ENCODE data around the gene UGT2B11. TPM values are rescaled to one million over a fixed set of nuclear protein-coding genes. Genes with fewer than 3 reads are reported as not detected.
"Not testable (repeated sequence)": the region's sequence is repeated elsewhere in the genome, so short reads cannot be mapped to it uniquely, and the experiment has no call there.

The UGT2B11 gene
- 1 to 10 TPM in 1 of 4 donors, under 1 TPM in 1, not detected in 2; 0.47 to 3.4 TPM for total RNA-seq

DNA sequence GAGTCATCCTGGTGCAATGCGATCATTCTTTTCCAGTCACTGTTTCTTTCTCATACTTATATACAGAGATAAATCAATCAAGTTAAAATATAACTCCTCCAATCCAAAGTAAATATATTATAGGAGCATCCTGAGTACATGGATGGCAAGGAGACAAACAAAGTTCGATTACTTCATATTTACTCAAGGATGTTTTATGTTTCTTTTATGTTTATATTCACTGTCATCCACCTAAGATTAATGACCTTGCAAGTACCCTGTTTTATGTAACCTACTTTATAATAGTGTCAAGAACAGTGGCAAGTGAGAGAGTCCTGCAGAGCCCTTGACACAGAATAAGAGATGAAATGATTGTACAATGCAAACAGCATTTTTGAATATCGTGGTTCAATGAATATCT is at the start of gene UGT2B11:
Gene UGT2B11 (minus strand): TSS at position 33 of the 400 bp plus-strand sequence. CDS start 26 bp downstream, at position 7.
- no peak for DNase-seq (ENCODE audit: low spot score in 2 of 2)
- 72 to 74% methylated on average over 3 of the region's 3 CpGs for WGBS, 2 donors
- no peak for TF ChIP-seq POLR2A (IDR thresholded peaks at IDR 0.05)
- no peak within 1 kb of the TSS for H3K4me3 ChIP-seq (ENCODE audit: low read depth, poor library complexity, severe bottlenecking)
- intact Hi-C loops (cut with DNase I; ENCODE audit: low total_unique reads): no loop called here

- H3K4me3 ChIP-seq (ENCODE audit: low read depth, poor library complexity, severe bottlenecking); DNase-seq (ENCODE audit: low spot score in 2 of 2); intact Hi-C loops (cut with DNase I; ENCODE audit: low total_unique reads): not testable (repeated sequence)
- 78 to 82% methylated on average over 3 of the region's 3 CpGs for WGBS, 2 donors
These were observed 38.7 kb upstream of the UGT2B11 start for GRCh38 chr4:69253147-69253772.

- 81 to 85% methylated on average over 2 of the region's 2 CpGs for WGBS, 2 donors
- DNase-seq (ENCODE audit: low spot score in 2 of 2); intact Hi-C loops (cut with DNase I; ENCODE audit: low total_unique reads); H3K4me3 ChIP-seq (ENCODE audit: low read depth, poor library complexity, severe bottlenecking): not testable (repeated sequence)
These were observed 36.3 kb upstream of the UGT2B11 start for GRCh38 chr4:69250884-69251283.

GRCh38 chr4:69242562-69243240 is 28.2 kb upstream of the UGT2B11 start:
- H3K4me3 ChIP-seq (ENCODE audit: low read depth, poor library complexity, severe bottlenecking); intact Hi-C loops (cut with DNase I; ENCODE audit: low total_unique reads); DNase-seq (ENCODE audit: low spot score in 2 of 2): not testable (repeated sequence)
- WGBS, 2 donors: 71 to 77% methylated on average over 3 of the region's 3 CpGs

DNA sequence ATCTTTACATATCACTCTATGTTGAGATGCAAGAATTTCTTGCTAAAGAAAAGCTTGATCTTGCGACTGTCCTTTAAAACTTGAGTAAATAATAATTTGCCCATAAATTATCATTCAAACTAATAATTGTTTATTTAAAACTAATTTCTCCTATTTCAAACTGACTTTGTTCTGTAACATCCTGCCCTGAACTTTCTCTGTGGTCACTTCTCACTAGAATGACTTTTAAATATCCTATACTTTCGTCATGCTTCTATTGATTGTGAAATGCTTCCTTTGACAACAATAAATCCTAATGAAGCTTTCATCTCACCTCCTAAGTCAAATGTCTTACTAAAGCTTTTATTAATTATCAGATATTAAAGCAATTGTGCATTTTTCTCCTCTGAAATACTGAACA is 27.2 kb upstream of the UGT2B11 start:
- DNase-seq (ENCODE audit: low spot score in 2 of 2); intact Hi-C loops (cut with DNase I; ENCODE audit: low total_unique reads); H3K4me3 ChIP-seq (ENCODE audit: low read depth, poor library complexity, severe bottlenecking): not testable (repeated sequence)
- 76 to 85% methylated on average over 2 of the region's 2 CpGs for WGBS, 2 donors

- H3K4me3 ChIP-seq (ENCODE audit: low read depth, poor library complexity, severe bottlenecking); intact Hi-C loops (cut with DNase I; ENCODE audit: low total_unique reads); DNase-seq (ENCODE audit: low spot score in 2 of 2): not testable (repeated sequence)
- 85 to 87% methylated on average over 3 of the region's 3 CpGs for WGBS, 2 donors
These were observed 26.2 kb upstream of the UGT2B11 start for GRCh38 chr4:69240787-69241186.

DNA sequence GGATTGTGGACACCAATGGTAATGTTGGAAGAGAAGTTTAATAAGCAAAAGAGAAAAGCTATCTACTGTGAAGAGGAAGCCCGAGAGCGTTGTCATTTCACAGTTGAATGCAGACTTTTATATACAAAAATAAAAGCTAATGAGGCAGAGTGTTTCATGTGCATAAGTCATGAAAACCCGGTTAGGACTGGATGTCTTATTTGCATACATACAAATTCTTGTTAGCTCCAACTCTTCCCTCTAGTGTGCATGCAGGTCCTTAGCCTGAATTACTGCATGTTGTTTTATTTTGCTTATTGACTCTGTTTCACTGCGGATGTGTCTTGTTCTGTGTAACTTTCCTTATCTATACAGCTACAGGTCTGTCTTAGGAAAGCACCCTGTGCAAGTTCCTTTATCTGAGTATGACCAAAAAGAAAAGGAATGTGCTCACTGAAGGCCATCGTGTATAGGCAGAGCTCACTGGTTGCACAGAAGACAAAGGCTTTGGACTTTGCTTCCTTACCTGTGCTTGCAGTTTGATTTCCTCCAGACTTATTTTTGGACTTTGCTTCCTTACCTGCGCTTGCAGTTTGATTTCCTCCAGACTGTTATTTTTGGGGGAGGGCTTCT is 25.1 kb upstream of the UGT2B11 start:
- H3K4me3 ChIP-seq (ENCODE audit: low read depth, poor library complexity, severe bottlenecking): no peak overlapping the region
- WGBS, 2 donors: 82 to 85% methylated on average over 6 of the region's 6 CpGs
- intact Hi-C loops (cut with DNase I; ENCODE audit: low total_unique reads): no loop called here
- TF ChIP-seq POLR2A (IDR thresholded peaks at IDR 0.05) (no peak), CTCF (IDR thresholded peaks at IDR 0.05) (no peak)
- no peak for DNase-seq (ENCODE audit: low spot score in 2 of 2)

DNA sequence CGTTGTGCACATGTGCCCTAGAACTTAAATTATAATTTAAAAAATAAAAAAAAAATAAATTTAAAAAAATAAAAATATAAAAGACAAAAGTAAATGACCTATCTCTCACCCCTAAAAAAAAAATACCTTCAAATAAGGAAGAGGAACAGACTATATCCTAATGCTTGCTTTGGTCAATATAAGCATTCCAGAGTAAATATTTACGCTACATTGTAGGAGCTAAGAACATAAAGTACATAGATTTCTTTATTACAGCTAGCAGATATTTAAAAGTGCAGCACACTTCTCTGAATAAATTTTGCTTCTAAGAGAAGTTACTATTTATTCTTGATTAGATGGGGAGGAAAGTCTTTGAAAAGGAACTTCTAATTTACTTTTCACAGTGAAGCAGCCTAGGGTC is 24.5 kb upstream of the UGT2B11 start:
- WGBS, 2 donors: 82 to 92% methylated on average over 2 of the region's 2 CpGs
- intact Hi-C loops (cut with DNase I; ENCODE audit: low total_unique reads): no loop called here
- no peak overlapping the region for H3K4me3 ChIP-seq (ENCODE audit: low read depth, poor library complexity, severe bottlenecking)
- TF ChIP-seq CTCF (IDR thresholded peaks at IDR 0.05) (no peak), POLR2A (IDR thresholded peaks at IDR 0.05) (no peak)
- no peak for DNase-seq (ENCODE audit: low spot score in 2 of 2)
